Measurements from ENCODE around the gene HOPX.
A peak's percentile ranks its signal among the peaks of the same experiment; 100 is the strongest.
"Not testable (repeated sequence)": the region's sequence is repeated elsewhere in the genome, so short reads cannot be mapped to it uniquely, and the experiment has no call there.

The HOPX gene

GRCh38 chr4:56653461-56654237 is 27.4 kb downstream of the HOPX start:
- DNase-seq: peak; percentile 64

GRCh38 chr4:56652196-56652595 is 28.9 kb downstream of the HOPX start:
- no peak for DNase-seq

GRCh38 chr4:56651056-56651350 is 30.1 kb downstream of the HOPX start:
- no peak for DNase-seq

- DNase-seq: no peak
Measured at GRCh38 chr4:56650262-56651055, 30.6 kb downstream of the HOPX start.

GRCh38 chr4:56649445-56650261 is 31.4 kb downstream of the HOPX start:
- DNase-seq: no peak

- no peak for DNase-seq
Measured at GRCh38 chr4:56648824-56649151, 32.3 kb downstream of the HOPX start.

- DNase-seq: no peak
Measured at GRCh38 chr4:56648021-56648823, 32.9 kb downstream of the HOPX start.

GRCh38 chr4:56646341-56646740 is 34.8 kb downstream of the HOPX start:
- DNase-seq: no peak

- DNase-seq: no peak
Measured at GRCh38 chr4:56643596-56643995, 37.5 kb downstream of the HOPX start.

GRCh38 chr4:56641494-56642051 is 39.5 kb downstream of the HOPX start:
- DNase-seq: no peak

GRCh38 chr4:56640621-56641493 is 40.2 kb downstream of the HOPX start:
- no peak for DNase-seq

GRCh38 chr4:56637791-56638190 is 43.3 kb downstream of the HOPX start:
- no peak for DNase-seq

GRCh38 chr4:56637154-56637553 is 43.9 kb downstream of the HOPX start:
- DNase-seq: no peak

GRCh38 chr4:56634954-56635353 is 46.1 kb downstream of the HOPX start:
- DNase-seq: not testable (repeated sequence)

GRCh38 chr4:56633486-56633885 is 47.6 kb downstream of the HOPX start:
- no peak for DNase-seq

- DNase-seq: no peak
Measured at GRCh38 chr4:56630876-56631666, 50.0 kb downstream of the HOPX start.

GRCh38 chr4:56628592-56628991 is 52.5 kb downstream of the HOPX start:
- no peak for DNase-seq

GRCh38 chr4:56627985-56628384 is 53.1 kb downstream of the HOPX start:
- no peak for DNase-seq

GRCh38 chr4:56627375-56627774 is 53.7 kb downstream of the HOPX start:
- DNase-seq: no peak

GRCh38 chr4:56626963-56627362 is 54.1 kb downstream of the HOPX start:
- no peak for DNase-seq

- DNase-seq: no peak
Measured at GRCh38 chr4:56626420-56626819, 54.7 kb downstream of the HOPX start.

Data from hematopoietic multipotent progenitor cell treated with erythropoietin and hydrocortisone succinate and interleukin-3 and kit ligand, for 4 days (in vitro differentiated cells).